Inflammatory macrophage treated with lipopolysaccharide for 1 hour (primary cell): ENCODE measurements around the gene BRI3BP.
"Not testable (repeated sequence)": the region's sequence is repeated elsewhere in the genome, so short reads cannot be mapped to it uniquely, and the experiment has no call there.

Experiments used
- DNase-seq, 2 donors: peaks; one replicate each; pipeline ENCODE4 v3.0.0-alpha.2; 2020 to 2022

The BRI3BP gene

GRCh38 chr12:124975276-124975675 lies 18.2 kb upstream of the BRI3BP start:
- DNase-seq, result no peak

GRCh38 chr12:124976999-124977398 lies 16.4 kb upstream of the BRI3BP start:
- DNase-seq, result no peak

- DNase-seq, result no peak
Observed at GRCh38 chr12:124979568-124979967, 13.9 kb upstream of the BRI3BP start.

- DNase-seq, result no peak
Observed at GRCh38 chr12:124980098-124980892, 13.2 kb upstream of the BRI3BP start.

GRCh38 chr12:124986876-124987275 lies 6.6 kb upstream of the BRI3BP start:
- not testable (repeated sequence) for DNase-seq

GRCh38 chr12:124992874-124993625 lies 395 bp upstream of the BRI3BP start:
- peak; percentile 33 to 45 for DNase-seq

GRCh38 chr12:124994437-124994975 lies 1.1 kb downstream of the BRI3BP start:
- peak; percentile 18 to 20 for DNase-seq

GRCh38 chr12:124995200-124995961 lies 1.9 kb downstream of the BRI3BP start:
- DNase-seq, result peak in 1 of 2 donors; percentile 35

- DNase-seq, result no peak
Observed at GRCh38 chr12:124998705-124999104, 5.3 kb downstream of the BRI3BP start.

GRCh38 chr12:125001636-125002035 lies 8.2 kb downstream of the BRI3BP start:
- DNase-seq, result no peak

- no peak for DNase-seq
Observed at GRCh38 chr12:125003021-125003420, 9.6 kb downstream of the BRI3BP start.

GRCh38 chr12:125004621-125005020 lies 11.2 kb downstream of the BRI3BP start:
- no peak for DNase-seq

- no peak for DNase-seq
Observed at GRCh38 chr12:125005652-125006051, 12.2 kb downstream of the BRI3BP start.

- DNase-seq, result no peak
Observed at GRCh38 chr12:125006365-125006764, 12.9 kb downstream of the BRI3BP start.

GRCh38 chr12:125013816-125014442 lies 20.5 kb downstream of the BRI3BP start:
- DNase-seq, result no peak

GRCh38 chr12:125014526-125014925 lies 21.1 kb downstream of the BRI3BP start:
- DNase-seq, result no peak

GRCh38 chr12:125015680-125016310 lies 22.4 kb downstream of the BRI3BP start:
- DNase-seq, result no peak

- DNase-seq, result no peak
Observed at GRCh38 chr12:125017801-125018200, 24.4 kb downstream of the BRI3BP start.

- DNase-seq, result no peak
Observed at GRCh38 chr12:125018356-125018755, 24.9 kb downstream of the BRI3BP start.

- DNase-seq, result no peak
Observed at GRCh38 chr12:125021096-125021495, 27.7 kb downstream of the BRI3BP start.

- DNase-seq, result no peak
Observed at GRCh38 chr12:125021771-125022170, 28.3 kb downstream of the BRI3BP start.

- no peak for DNase-seq
Observed at GRCh38 chr12:125023065-125023464, 29.6 kb downstream of the BRI3BP start.
